Neuronal stem cell (in vitro differentiated cells): ENCODE measurements around the gene ALG2.

Experiments
- DNase-seq: peaks from one replicate; pipeline ENCODE4 v3.0.0-alpha.2; 2013; ENCODE audit warnings: low spot score
- H2AFZ ChIP-seq: one replicate; pipeline ENCODE4 v1.6.1; 2013; ENCODE audit warnings: mild to moderate bottlenecking, low read length, inconsistent platforms
- H2AK5ac ChIP-seq: 2 replicates; pipeline ENCODE4 v1.6.1; 2013; ENCODE audit warnings: low read depth, mild to moderate bottlenecking, inconsistent platforms, low read length, moderate library complexity, mixed read lengths
- H2BK120ac ChIP-seq: 2 replicates; pipeline ENCODE4 v1.6.1; 2013; ENCODE audit warnings: low read depth, mild to moderate bottlenecking, inconsistent platforms, low read length, moderate library complexity, mixed read lengths
- H2BK12ac ChIP-seq: one replicate; pipeline ENCODE4 v1.6.1; 2013; ENCODE audit warnings: low read length, inconsistent platforms
- H2BK15ac ChIP-seq: 2 replicates; pipeline ENCODE4 v1.6.1; 2013; ENCODE audit warnings: mild to moderate bottlenecking, low read length, inconsistent platforms, mixed read lengths
- H2BK5ac ChIP-seq: one replicate; pipeline ENCODE4 v1.6.1; 2013; ENCODE audit warnings: inconsistent platforms, mild to moderate bottlenecking, low read length, moderate library complexity
- H3K14ac ChIP-seq: one replicate; pipeline ENCODE4 v1.6.1; 2013; ENCODE audit warnings: low read length, inconsistent platforms
- H3K18ac ChIP-seq: 2 replicates; pipeline ENCODE4 v1.6.1; 2013; ENCODE audit warnings: low read length, inconsistent platforms
- H3K23ac ChIP-seq: 2 replicates; pipeline ENCODE4 v1.6.1; 2013; ENCODE audit warnings: low read depth, mild to moderate bottlenecking, mixed read lengths, low read length, inconsistent platforms; ENCODE audit not compliant: poor library complexity
- H3K27ac ChIP-seq: replicated peaks from 3 replicates; pipeline ENCODE4 v1.5.1; 2013; ENCODE audit warnings: low read length, inconsistent platforms
- H3K27me3 ChIP-seq, 3 experiments: 2 replicates each; pipeline ENCODE4 v1.6.1; 2013; ENCODE audit warnings: low read length in 3 of 3, mild to moderate bottlenecking in 2 of 3, inconsistent platforms in 1 of 3, low read depth in 1 of 3, mixed read lengths in 1 of 3, moderate library complexity in 1 of 3; ENCODE audit not compliant: control insufficient read depth in 3 of 3, insufficient read depth in 3 of 3
- H3K36me3 ChIP-seq, 2 donors: replicated peaks in 1 of 2; 2 replicates each; pipeline ENCODE4 v1.6.1; 2013; ENCODE audit warnings: low read length in 2 of 2; ENCODE audit not compliant: control insufficient read depth in 2 of 2, insufficient read depth in 2 of 2
- H3K4ac ChIP-seq: 2 replicates; pipeline ENCODE4 v1.6.1; 2013; ENCODE audit warnings: inconsistent platforms, mild to moderate bottlenecking, low read length, moderate library complexity
- H3K4me1 ChIP-seq, 2 donors: 1 replicate in 1 of 2; 2 replicates in 1 of 2; pipeline ENCODE4 v1.6.1; 2013; ENCODE audit warnings: low read length in 2 of 2, low read depth in 1 of 2; ENCODE audit not compliant: control insufficient read depth in 2 of 2, insufficient read depth in 1 of 2
- H3K4me2 ChIP-seq: one replicate; pipeline ENCODE4 v1.6.1; 2013; ENCODE audit warnings: mild to moderate bottlenecking, low read length, inconsistent platforms; ENCODE audit not compliant: insufficient read depth, poor library complexity, severe bottlenecking
- H3K4me3 ChIP-seq, 2 donors: 2 replicates each; pipeline ENCODE4 v1.5.1; 2013; ENCODE audit warnings: low read length in 2 of 2, mild to moderate bottlenecking in 2 of 2, inconsistent platforms in 1 of 2, moderate library complexity in 1 of 2
- H3K79me1 ChIP-seq: one replicate; pipeline ENCODE4 v1.6.1; 2013; ENCODE audit warnings: low read depth, mild to moderate bottlenecking, inconsistent platforms, low read length, moderate library complexity
- H3K9ac ChIP-seq: one replicate; pipeline ENCODE4 v1.6.1; 2013; ENCODE audit warnings: mild to moderate bottlenecking, low read depth, low read length, inconsistent platforms; ENCODE audit not compliant: poor library complexity
- H3K9me3 ChIP-seq, 2 donors: replicated peaks in 1 of 2; 2 replicates each; pipeline versions ENCODE3 to v1.6.1; 2013; ENCODE audit warnings: low read length in 2 of 2, mild to moderate bottlenecking in 2 of 2, inconsistent platforms in 1 of 2, low read depth in 1 of 2, mixed read lengths in 1 of 2, moderate library complexity in 1 of 2; ENCODE audit not compliant: control insufficient read depth in 2 of 2, insufficient read depth in 1 of 2
- H4K8ac ChIP-seq: one replicate; pipeline ENCODE4 v1.6.1; 2013; ENCODE audit warnings: low read depth, mild to moderate bottlenecking, inconsistent platforms, low read length, moderate library complexity
- H4K91ac ChIP-seq: one replicate; pipeline ENCODE4 v1.6.1; 2013; ENCODE audit warnings: low read length, low read depth, mild to moderate bottlenecking, inconsistent platforms; ENCODE audit not compliant: poor library complexity
- WGBS, 2 donors: extraction: QIAGEN DNeasy Blood & Tissue Kit; methylation state at CpG; one replicate each; pipeline ENCODE4 v1.1.7; 2013; ENCODE audit warnings: missing lambda C conversion rate in 2 of 2, mixed read lengths in 1 of 2; ENCODE audit not compliant: insufficient read length in 2 of 2, insufficient replicate concordance in 1 of 2; ENCODE audit errors: extremely low coverage in 2 of 2; 5-methylcytosine and 5-hydroxymethylcytosine counted together

Gene ALG2

GRCh38 chr9:99237356-99237755 lies 15.6 kb upstream of the ALG2 start:
- no peak overlapping the region for H2AK5ac ChIP-seq
- peaks cover 2 to 3% of the 10 kb centered on the region in 2 donors for H3K4me1 ChIP-seq
- no peak overlapping the region for H4K8ac ChIP-seq
- H3K9me3 ChIP-seq = no peaks in the 10 kb centered on the region
- no peak overlapping the region for H3K4ac ChIP-seq
- H3K27me3 ChIP-seq = no peaks in the 10 kb centered on the region
- H4K91ac ChIP-seq = no peak overlapping the region
- H2AFZ ChIP-seq = no peak overlapping the region
- no peak for DNase-seq
- no peaks in the 10 kb centered on the region for H3K79me1 ChIP-seq
- H2BK15ac ChIP-seq = no peak overlapping the region
- H3K14ac ChIP-seq = no peak overlapping the region
- no peak overlapping the region for H3K9ac ChIP-seq
- no peak overlapping the region for H3K27ac ChIP-seq
- no peak overlapping the region for H2BK120ac ChIP-seq
- H3K36me3 ChIP-seq = peaks cover 2 to 21% of the 10 kb centered on the region in 2 donors
- no peak overlapping the region for H3K23ac ChIP-seq
- no peak overlapping the region for H3K4me3 ChIP-seq
- no peak overlapping the region for H3K4me2 ChIP-seq
- H2BK12ac ChIP-seq = no peak overlapping the region
- no peak overlapping the region for H3K18ac ChIP-seq
- H2BK5ac ChIP-seq = no peak overlapping the region

DNA sequence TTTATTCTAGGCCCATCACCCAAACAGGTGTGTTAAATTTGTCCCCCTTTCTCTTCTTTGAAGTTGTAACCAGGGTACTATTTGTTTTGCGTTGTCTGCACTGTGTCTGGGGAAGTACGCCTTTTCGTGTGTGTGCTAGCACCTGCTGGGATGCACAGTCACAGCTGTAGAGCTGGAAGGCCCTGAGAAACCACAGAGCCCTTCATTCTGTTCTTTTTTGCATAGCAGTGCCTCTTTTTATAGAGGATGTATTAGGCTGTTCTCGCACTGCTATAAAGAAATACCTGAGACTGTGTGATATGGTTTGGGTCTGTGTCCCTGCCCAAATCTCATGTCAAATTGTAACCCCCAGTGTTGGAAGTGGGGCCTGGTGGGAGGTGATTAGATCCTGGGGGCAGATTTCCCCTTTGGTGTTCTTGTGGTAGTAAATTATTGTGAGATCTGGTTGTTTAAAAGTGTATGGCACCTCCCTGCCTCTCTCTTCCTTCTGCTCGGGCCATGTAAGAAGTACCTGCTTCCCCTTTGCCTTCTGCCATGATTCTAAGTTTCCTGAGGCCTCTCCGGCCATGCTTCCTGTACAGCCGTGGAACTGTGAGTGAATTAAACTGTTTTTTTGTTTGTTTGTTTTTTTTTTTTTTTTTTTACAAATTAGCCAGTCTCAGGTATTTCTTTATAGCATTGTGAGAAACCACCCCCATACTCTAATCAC lies 14.3 kb upstream of the ALG2 start:
- no peak overlapping the region for H3K14ac ChIP-seq
- no peak overlapping the region for H2BK12ac ChIP-seq
- H3K27ac ChIP-seq = no peak overlapping the region
- no peak overlapping the region for H2AK5ac ChIP-seq
- H3K36me3 ChIP-seq = peaks cover 2 to 33% of the 10 kb centered on the region in 2 donors
- H3K9me3 ChIP-seq = no peaks in the 10 kb centered on the region
- H3K9ac ChIP-seq = no peak overlapping the region
- no peak overlapping the region for H3K4me2 ChIP-seq
- H3K27me3 ChIP-seq = no peaks in the 10 kb centered on the region
- H4K91ac ChIP-seq = no peak overlapping the region
- H4K8ac ChIP-seq = no peak overlapping the region
- WGBS, 2 donors = no CpG with 5 or more reads among the region's 7 CpGs
- H3K4me3 ChIP-seq = no peak overlapping the region
- no peak overlapping the region for H3K4ac ChIP-seq
- peaks cover 2 to 3% of the 10 kb centered on the region in 2 donors for H3K4me1 ChIP-seq
- no peaks in the 10 kb centered on the region for H3K79me1 ChIP-seq
- H2AFZ ChIP-seq = no peak overlapping the region
- no peak overlapping the region for H2BK15ac ChIP-seq
- H2BK5ac ChIP-seq = no peak overlapping the region
- H3K18ac ChIP-seq = no peak overlapping the region
- DNase-seq = no peak
- H3K23ac ChIP-seq = no peak overlapping the region
- H2BK120ac ChIP-seq = no peak overlapping the region

DNA sequence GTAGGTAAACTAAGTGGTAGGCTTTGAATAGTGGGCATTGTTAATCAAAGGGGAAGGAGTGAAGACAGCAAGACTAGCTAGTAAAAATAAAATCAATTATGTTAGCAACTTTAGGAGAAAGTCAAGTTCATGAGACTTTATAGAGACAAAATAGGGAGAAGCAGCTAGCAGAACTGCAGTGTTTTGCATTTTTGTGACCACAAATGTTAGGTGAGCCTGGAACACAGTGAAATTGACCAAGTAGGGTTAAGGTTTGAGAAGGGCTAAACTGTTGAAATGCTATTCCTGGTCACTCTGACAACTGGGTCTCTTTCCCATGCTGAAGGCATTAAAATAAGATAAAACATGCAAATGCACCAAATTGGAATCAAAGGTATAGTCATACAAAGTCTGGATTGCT lies 13.3 kb upstream of the ALG2 start:
- Histone ChIP-seq H3K36me3 (peaks cover 1 to 40% of the 10 kb centered on the region in 2 donors), H3K27me3 (no peaks in the 10 kb centered on the region), H3K9me3 (no peaks in the 10 kb centered on the region), H3K79me1 (no peaks in the 10 kb centered on the region), H3K4me2 (no peak overlapping the region), H3K23ac (no peak overlapping the region), H3K18ac (no peak overlapping the region), H2AFZ (no peak overlapping the region), H4K91ac (no peak overlapping the region), H3K4ac (no peak overlapping the region), H3K4me3 (no peak overlapping the region), H2BK15ac (no peak overlapping the region), H3K14ac (no peak overlapping the region), H2BK12ac (no peak overlapping the region), H3K4me1 (peaks cover 0 to 2% of the 10 kb centered on the region in 2 donors), H4K8ac (no peak overlapping the region), H3K9ac (no peak overlapping the region), H2BK5ac (no peak overlapping the region), H3K27ac (no peak overlapping the region), H2AK5ac (no peak overlapping the region), H2BK120ac (no peak overlapping the region)
- no peak for DNase-seq

GRCh38 chr9:99234618-99235017 lies 12.9 kb upstream of the ALG2 start:
- H3K23ac ChIP-seq = no peak overlapping the region
- H4K8ac ChIP-seq = no peak overlapping the region
- H3K36me3 ChIP-seq = peaks cover 1 to 44% of the 10 kb centered on the region in 2 donors
- H2BK15ac ChIP-seq = no peak overlapping the region
- H3K4me1 ChIP-seq = peaks cover 0 to 2% of the 10 kb centered on the region in 2 donors
- no peak overlapping the region for H2BK12ac ChIP-seq
- H3K9ac ChIP-seq = no peak overlapping the region
- no peak overlapping the region for H3K4me2 ChIP-seq
- no peak for DNase-seq
- no peak overlapping the region for H3K4ac ChIP-seq
- H3K4me3 ChIP-seq = no peak overlapping the region
- H3K14ac ChIP-seq = no peak overlapping the region
- H4K91ac ChIP-seq = no peak overlapping the region
- no peaks in the 10 kb centered on the region for H3K79me1 ChIP-seq
- no peak overlapping the region for H3K27ac ChIP-seq
- H2BK5ac ChIP-seq = no peak overlapping the region
- WGBS, 2 donors = no CpG with 5 or more reads among the region's 2 CpGs
- no peaks in the 10 kb centered on the region for H3K27me3 ChIP-seq
- H2BK120ac ChIP-seq = no peak overlapping the region
- H2AFZ ChIP-seq = no peak overlapping the region
- no peak overlapping the region for H2AK5ac ChIP-seq
- H3K18ac ChIP-seq = no peak overlapping the region
- H3K9me3 ChIP-seq = no peaks in the 10 kb centered on the region
